ENCODE data around the gene DPEP3.

DNA sequence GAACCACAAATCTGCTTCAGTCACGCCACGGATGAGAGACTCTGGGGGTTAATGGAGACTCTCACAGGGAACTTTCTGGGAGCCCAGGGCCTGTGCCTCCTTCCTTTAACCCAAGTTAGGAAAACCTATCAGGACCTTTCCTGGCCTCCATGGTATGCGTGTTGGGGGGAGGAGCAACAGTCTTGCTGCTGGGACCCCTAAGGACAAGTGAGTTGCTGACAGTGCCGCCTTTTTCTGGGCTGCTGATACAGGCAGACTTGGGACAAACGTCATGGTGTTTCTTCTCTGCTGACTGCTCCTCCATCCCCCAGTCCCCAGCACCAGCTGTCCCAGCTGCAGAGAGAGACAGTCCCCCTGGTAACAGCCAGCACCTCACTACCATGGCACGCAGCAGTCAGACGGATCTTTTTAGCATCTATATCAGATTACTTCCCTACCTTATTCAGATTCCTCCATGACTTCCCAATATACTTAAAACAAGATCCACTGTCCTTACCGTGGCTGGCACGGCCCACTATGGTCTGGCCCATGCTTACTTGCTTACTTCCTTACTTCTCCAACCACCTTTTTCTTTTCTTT is 28.9 kb upstream of the DPEP3 start:
- TF ChIP-seq POLR2A (IDR thresholded peaks at IDR 0.05) (no peak), CTCF (IDR thresholded peaks at IDR 0.05) (no peak)
